SH-SY5Y (cell line): ENCODE results near the gene PRSS1.

ENCODE experiments used
- GATA2 ChIP-seq: IDR thresholded peaks from 2 replicates; pipeline ENCODE4 v1.6.1; 2011; ENCODE audit warnings: mild to moderate bottlenecking, low read depth, low read length
- GATA3 ChIP-seq: IDR thresholded peaks from 2 replicates; pipeline ENCODE4 v1.6.1; 2011; ENCODE audit warnings: low read depth, mild to moderate bottlenecking, low read length, moderate library complexity

- TF ChIP-seq GATA2 (no peak), GATA3 (no peak)
These were observed 10.9 kb downstream of the PRSS1 start for GRCh38 chr7:142760071-142760642.
